PFSK-1 (cell line): ENCODE measurements around the gene TM4SF18.

ENCODE experiments used
- POLR2AphosphoS5 ChIP-seq: IDR thresholded peaks from 2 replicates; pipeline ENCODE4 v1.6.1; 2012; ENCODE audit warnings: low read depth, mild to moderate bottlenecking, control low read depth, low read length, moderate library complexity
- TAF1 ChIP-seq: IDR thresholded peaks from 2 replicates; pipeline ENCODE4 v1.6.1; 2012; ENCODE audit warnings: low read length, control low read depth, borderline replicate concordance; ENCODE audit not compliant: insufficient read depth
- TF ChIP-seq, protein P1 (sequence below), 2 experiments: IDR thresholded peaks; 2 replicates each; pipeline versions ENCODE4 v1.6.1 to v1.8.0; 2011 to 2012; ENCODE audit warnings: low read depth in 2 of 2, low read length in 2 of 2, control low read depth in 1 of 2, inconsistent platforms in 1 of 2, mild to moderate bottlenecking in 1 of 2, moderate library complexity in 1 of 2; ENCODE audit not compliant: insufficient read depth in 1 of 2

DNA sequence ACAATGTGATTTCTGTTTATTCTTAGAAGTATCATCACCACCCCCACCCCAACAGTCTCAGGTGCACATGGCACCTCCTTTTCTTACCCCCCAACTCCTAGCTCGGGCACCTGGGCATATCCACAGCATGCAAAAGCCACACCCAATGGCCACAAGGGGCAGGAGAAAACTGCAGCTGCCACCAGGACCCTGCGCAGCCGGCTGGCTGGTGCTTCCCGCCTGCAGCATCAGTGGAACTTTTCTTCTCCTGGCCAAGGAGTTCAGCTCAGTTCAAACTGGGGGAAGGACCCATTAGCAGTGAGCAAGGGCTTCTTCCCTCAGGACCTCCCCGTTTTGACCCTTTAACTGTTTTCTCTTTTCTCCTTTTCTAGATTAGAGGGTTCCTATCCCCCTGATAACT lies 44.8 kb downstream of the TM4SF18 start:
- no peak for TF ChIP-seq POLR2AphosphoS5
- TF ChIP-seq, protein P1, sequence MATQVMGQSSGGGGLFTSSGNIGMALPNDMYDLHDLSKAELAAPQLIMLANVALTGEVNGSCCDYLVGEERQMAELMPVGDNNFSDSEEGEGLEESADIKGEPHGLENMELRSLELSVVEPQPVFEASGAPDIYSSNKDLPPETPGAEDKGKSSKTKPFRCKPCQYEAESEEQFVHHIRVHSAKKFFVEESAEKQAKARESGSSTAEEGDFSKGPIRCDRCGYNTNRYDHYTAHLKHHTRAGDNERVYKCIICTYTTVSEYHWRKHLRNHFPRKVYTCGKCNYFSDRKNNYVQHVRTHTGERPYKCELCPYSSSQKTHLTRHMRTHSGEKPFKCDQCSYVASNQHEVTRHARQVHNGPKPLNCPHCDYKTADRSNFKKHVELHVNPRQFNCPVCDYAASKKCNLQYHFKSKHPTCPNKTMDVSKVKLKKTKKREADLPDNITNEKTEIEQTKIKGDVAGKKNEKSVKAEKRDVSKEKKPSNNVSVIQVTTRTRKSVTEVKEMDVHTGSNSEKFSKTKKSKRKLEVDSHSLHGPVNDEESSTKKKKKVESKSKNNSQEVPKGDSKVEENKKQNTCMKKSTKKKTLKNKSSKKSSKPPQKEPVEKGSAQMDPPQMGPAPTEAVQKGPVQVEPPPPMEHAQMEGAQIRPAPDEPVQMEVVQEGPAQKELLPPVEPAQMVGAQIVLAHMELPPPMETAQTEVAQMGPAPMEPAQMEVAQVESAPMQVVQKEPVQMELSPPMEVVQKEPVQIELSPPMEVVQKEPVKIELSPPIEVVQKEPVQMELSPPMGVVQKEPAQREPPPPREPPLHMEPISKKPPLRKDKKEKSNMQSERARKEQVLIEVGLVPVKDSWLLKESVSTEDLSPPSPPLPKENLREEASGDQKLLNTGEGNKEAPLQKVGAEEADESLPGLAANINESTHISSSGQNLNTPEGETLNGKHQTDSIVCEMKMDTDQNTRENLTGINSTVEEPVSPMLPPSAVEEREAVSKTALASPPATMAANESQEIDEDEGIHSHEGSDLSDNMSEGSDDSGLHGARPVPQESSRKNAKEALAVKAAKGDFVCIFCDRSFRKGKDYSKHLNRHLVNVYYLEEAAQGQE (IDR thresholded peaks at IDR 0.05; ENCODE audit: insufficient read depth in 1 of 2, low read depth in 2 of 2, low read length in 2 of 2), result no peak
- TF ChIP-seq TAF1, result no peak
